Measurements from ENCODE around the gene ISG20L2. TPM values are rescaled to one million over a fixed set of nuclear protein-coding genes. Genes with fewer than 3 reads are reported as not detected.

The ISG20L2 gene
- total RNA-seq, 1 experiment from 2014 or later: 33.2 TPM

- Histone ChIP-seq H3K27ac (peak overlapping the region; percentile 94), H2AFZ (peak overlapping the region; percentile 61; the same call in 1 of the 2 replicates), H3K4me2 (peak overlapping the region; percentile 95), H3K4me1 (replicated peaks; ENCODE audit: insufficient read depth) (peaks cover 49% of the 10 kb centered on the region), H3K36me3 (ENCODE audit: low read depth) (no peaks in the 10 kb centered on the region), H3K79me2 (ENCODE audit: low read depth) (no peaks in the 10 kb centered on the region), H4K20me1 (ENCODE audit: insufficient read depth) (no peaks in the 10 kb centered on the region), H3F3A (ENCODE audit: insufficient read depth, low read depth) (peaks cover 55% of the 10 kb centered on the region), H3K9me3 (ENCODE audit: insufficient read depth, low read depth) (no peaks in the 10 kb centered on the region), H3K4me3 (peak overlapping the region; percentile 54; the same call in 1 of the 2 replicates), H3K27me3 (ENCODE audit: insufficient read depth, low read depth) (no peaks in the 10 kb centered on the region), H3K9me2 (ENCODE audit: insufficient read depth) (no peaks in the 10 kb centered on the region)
- BruUV-seq (replicated peaks): no TSS peak
- intact Hi-C loops (cut with micrococcal nuclease; ENCODE audit: unreplicated experiment): loop anchor here (5.0 to 10.0 kb wide), 3 partner anchors 73 to 440 kb away; partner anchors contain the start of genes ETV3, MEF2D and PRCC
- DNase-seq: no peak
- POLR2A ChIA-PET (ENCODE audit: unreplicated experiment): interaction anchor here (0.7 to 1.4 kb wide), 4 partner anchors 8 to 201 kb away, joined by 5 to 10 read pairs (median 7); partner anchors contain the start of genes CRABP2 and MRPL24
- no peak for TF ChIP-seq EZH2 (IDR thresholded peaks at IDR 0.05; ENCODE audit: low read depth)
- no peak for TF ChIP-seq CTCF (conservative IDR thresholded peaks at IDR 0.05)
- CTCF ChIA-PET: interaction anchor here (0.6 to 0.7 kb wide), 3 partner anchors 8 to 1402 kb away, joined by 4 to 8 read pairs (median 5); no protein-coding TSS in a partner anchor
Measured at GRCh38 chr1:156694690-156694962, 33.9 kb downstream of the ISG20L2 start.

- H3K9me2 ChIP-seq (ENCODE audit: insufficient read depth): no peaks in the 10 kb centered on the region
- no peaks in the 10 kb centered on the region for H4K20me1 ChIP-seq (ENCODE audit: insufficient read depth)
- peak overlapping the region; percentile 94 for H3K27ac ChIP-seq
- peak overlapping the region; percentile 61; the same call in 1 of the 2 replicates for H2AFZ ChIP-seq
- intact Hi-C loops (cut with micrococcal nuclease; ENCODE audit: unreplicated experiment): loop anchor here (1.0 to 10.0 kb wide), 5 partner anchors 11 to 441 kb away; partner anchors contain the start of genes CRABP2, ETV3, HDGF and MEF2D
- H3F3A ChIP-seq (ENCODE audit: insufficient read depth, low read depth): peaks cover 55% of the 10 kb centered on the region
- H3K9me3 ChIP-seq (ENCODE audit: insufficient read depth, low read depth): no peaks in the 10 kb centered on the region
- H3K4me2 ChIP-seq: peak overlapping the region; percentile 95
- no peaks in the 10 kb centered on the region for H3K79me2 ChIP-seq (ENCODE audit: low read depth)
- peaks cover 55% of the 10 kb centered on the region for H3K4me1 ChIP-seq (replicated peaks; ENCODE audit: insufficient read depth)
- TF ChIP-seq CTCF (conservative IDR thresholded peaks at IDR 0.05) (peak; percentile 22; the same call in 1 of the 2 replicates), EZH2 (IDR thresholded peaks at IDR 0.05; ENCODE audit: low read depth) (no peak)
- peak; percentile 80 to 82 for DNase-seq
- peak overlapping the region; percentile 54; the same call in 1 of the 2 replicates for H3K4me3 ChIP-seq
- H3K27me3 ChIP-seq (ENCODE audit: insufficient read depth, low read depth): no peaks in the 10 kb centered on the region
- BruUV-seq (replicated peaks): TSS peak; percentile 93
- no peaks in the 10 kb centered on the region for H3K36me3 ChIP-seq (ENCODE audit: low read depth)
- POLR2A ChIA-PET (ENCODE audit: unreplicated experiment): interaction anchor here (0.5 to 1.4 kb wide), 5 partner anchors 9 to 264 kb away, joined by 3 to 10 read pairs (median 6); partner anchors contain the start of genes CRABP2 and MRPL24
- CTCF ChIA-PET: interaction anchor here (0.6 to 1.2 kb wide), 4 partner anchors 9 to 1402 kb away, joined by 4 to 8 read pairs (median 6); no protein-coding TSS in a partner anchor
Measured at GRCh38 chr1:156693848-156694689, 34.5 kb downstream of the ISG20L2 start.
